Endothelial cell of umbilical vein (primary cell): ENCODE measurements around the gene P3H2. TPM values are rescaled to one million over a fixed set of nuclear protein-coding genes. Genes with fewer than 3 reads are reported as not detected.

Source experiments
- BruUV-seq: library from RNA; stranded (reverse); fragments of 400-500 nt; replicated peaks from 2 replicates; lab custom pipeline; 2021; lab: Mats Ljungman, UMichigan
- CTCF ChIA-PET: fragments of 300-600, 350-600 bp; sonication (Branson Sonifier 250); formaldehyde crosslinking; loops from one replicate; lab custom pipeline; 2021; ENCODE audit warnings: antibody characterized with exemption, inconsistent platforms; lab: Charles Lee
- POLR2A ChIA-PET: fragments of 300-600, 350-600 bp; sonication (Branson Sonifier 250); formaldehyde crosslinking; loops from one replicate; lab custom pipeline; 2021; ENCODE audit warnings: antibody characterized with exemption, inconsistent platforms; lab: Charles Lee
- DNase-seq: peaks from one replicate; pipeline ENCODE4 v3.0.0-alpha.2; 2011; ENCODE audit warnings: low read depth, low spot score
- FAIRE-seq: peaks from 2 replicates; lab custom pipeline; 2011; peaks lifted over from hg19 to GRCh38; lab: Jason Lieb, UNC
- H2AFZ ChIP-seq: 2 replicates; pipeline ENCODE4 v1.6.0; 2012; ENCODE audit warnings: low read depth, low read length, control low read depth, inconsistent platforms
- H3K27ac ChIP-seq: 2 replicates; pipeline ENCODE4 v1.5.1; 2011; ENCODE audit warnings: low read depth, mild to moderate bottlenecking, control low read depth, low read length, moderate library complexity; ENCODE audit not compliant: insufficient read depth
- H3K27me3 ChIP-seq, 2 experiments: 2 replicates each; pipeline versions ENCODE4 v1.6.0 to v1.6.1; 2011; ENCODE audit warnings: low read length in 2 of 2, mixed read lengths in 1 of 2; ENCODE audit not compliant: control insufficient read depth in 2 of 2, insufficient read depth in 2 of 2
- H3K36me3 ChIP-seq, 2 experiments: 2 replicates in 1 of 2; 3 replicates in 1 of 2; pipeline ENCODE4 v1.5.1; 2011; ENCODE audit warnings: low read length in 2 of 2, mild to moderate bottlenecking in 1 of 2, moderate library complexity in 1 of 2; ENCODE audit not compliant: control insufficient read depth in 2 of 2, insufficient read depth in 2 of 2; ENCODE audit errors: extremely low read depth in 1 of 2
- H3K4me1 ChIP-seq: 3 replicates; pipeline ENCODE4 v1.5.1; 2011; ENCODE audit warnings: mild to moderate bottlenecking, low read length; ENCODE audit not compliant: control insufficient read depth, insufficient read depth; ENCODE audit errors: extremely low read depth
- H3K4me2 ChIP-seq: 2 replicates; pipeline ENCODE4 v1.6.1; 2011; ENCODE audit warnings: low read length, control low read depth, mixed read lengths; ENCODE audit not compliant: insufficient read depth
- H3K4me3 ChIP-seq, 3 experiments: fragments of 200-600 bp in 1 of 3; sonication (generic), shearing (Covaris generic) in 1 of 3; replicated peaks in 1 of 3; 2 replicates each; pipeline ENCODE4 v1.5.1; 2011 to 2016; ENCODE audit warnings: control low read depth in 3 of 3, low read length in 3 of 3, mild to moderate bottlenecking in 2 of 3, inconsistent platforms in 1 of 3, low read depth in 1 of 3, moderate library complexity in 1 of 3; ENCODE audit not compliant: insufficient read depth in 1 of 3
- H3K79me2 ChIP-seq: 2 replicates; pipeline ENCODE4 v1.6.0; 2012; ENCODE audit warnings: low read length, inconsistent platforms; ENCODE audit not compliant: control insufficient read depth, insufficient read depth
- H3K9ac ChIP-seq: replicated peaks from 2 replicates; pipeline ENCODE3; 2011; ENCODE audit warnings: low read length, control low read depth; ENCODE audit not compliant: insufficient read depth; ENCODE audit errors: extremely low read depth
- H3K9me1 ChIP-seq: replicated peaks from 3 replicates; pipeline ENCODE4 v1.6.0; 2011; ENCODE audit warnings: mild to moderate bottlenecking, low read length; ENCODE audit not compliant: control insufficient read depth, insufficient read depth; ENCODE audit errors: extremely low read depth
- H3K9me3 ChIP-seq: replicated peaks from 2 replicates; pipeline ENCODE4 v1.5.1; 2012; ENCODE audit warnings: low read length, inconsistent platforms; ENCODE audit not compliant: control insufficient read depth, insufficient read depth
- H4K20me1 ChIP-seq: replicated peaks from 2 replicates; pipeline ENCODE3; 2011; ENCODE audit warnings: mild to moderate bottlenecking, low read length; ENCODE audit not compliant: control insufficient read depth, insufficient read depth; ENCODE audit errors: extremely low read depth
- CTCF ChIP-seq, 2 donors: IDR thresholded peaks; 1 replicate in 1 of 2; 2 replicates in 1 of 2; pipeline ENCODE4 v1.5.1; 2011; ENCODE audit warnings: low read length in 2 of 2, mild to moderate bottlenecking in 2 of 2, moderate library complexity in 2 of 2, control low read depth in 1 of 2, inconsistent platforms in 1 of 2, low read depth in 1 of 2; ENCODE audit not compliant: insufficient read depth in 1 of 2; ENCODE audit errors: extremely low read depth in 1 of 2
- EZH2 ChIP-seq: IDR thresholded peaks from 2 replicates; pipeline ENCODE4 v1.6.1; 2012; ENCODE audit warnings: borderline replicate concordance, low read depth, mild to moderate bottlenecking, moderate library complexity, low read length, inconsistent platforms; ENCODE audit not compliant: severe bottlenecking
- FOS ChIP-seq: IDR thresholded peaks from 2 replicates; pipeline ENCODE4 v1.6.1; 2011; ENCODE audit warnings: mild to moderate bottlenecking, low read length, moderate library complexity, borderline replicate concordance; ENCODE audit not compliant: insufficient read depth
- GATA2 ChIP-seq: IDR thresholded peaks from 2 replicates; pipeline ENCODE4 v1.7.0; 2011; ENCODE audit warnings: low read depth, mild to moderate bottlenecking, moderate library complexity, mixed read lengths, low read length; ENCODE audit not compliant: insufficient read length, insufficient read depth
- JUN ChIP-seq: IDR thresholded peaks from 2 replicates; pipeline ENCODE4 v1.6.1; 2011; ENCODE audit warnings: borderline replicate concordance, low read depth; ENCODE audit not compliant: insufficient read length, insufficient read depth
- MAX ChIP-seq: IDR thresholded peaks from 2 replicates; pipeline ENCODE4 v1.6.1; 2011; ENCODE audit not compliant: insufficient read depth, insufficient read length
- MYC ChIP-seq: IDR thresholded peaks from one replicate; pipeline ENCODE4 v1.6.1; 2011; ENCODE audit warnings: mild to moderate bottlenecking, low read depth, low read length
- POLR2A ChIP-seq: IDR thresholded peaks from 2 replicates; pipeline ENCODE4 v1.6.1; 2012; ENCODE audit warnings: low read depth, mild to moderate bottlenecking, control low read depth, low read length
- POLR2AphosphoS5 ChIP-seq: IDR thresholded peaks from 2 replicates; pipeline ENCODE4 v1.6.1; 2012; ENCODE audit warnings: low read depth, mild to moderate bottlenecking, control low read depth, low read length, moderate library complexity; ENCODE audit not compliant: insufficient read depth
- dilution Hi-C: fragments of 300-500 bp; cut with MboI; formaldehyde crosslinking; loops from one replicate; pipeline ENCODE4 v1.15.0; 2019; ENCODE audit warnings: low sequenced_read_pairs; ENCODE audit not compliant: extremely low pct_ligation_motif_present
- intact Hi-C: fragments of 100-400 bp; cut with micrococcal nuclease; formaldehyde crosslinking; loops from one replicate; pipeline ENCODE4 v1.10.0; 2022
- polyA plus RNA-seq, 4 experiments: library from polyadenylated mRNA; depleted of rRNA in 3 of 4; stranded (reverse) in 3 of 4; unstranded in 1 of 4; fragments of >200 nt; gene quantifications; 2 replicates each; pipeline versions ENCODE4 v1.2.1 to v1.2.3, GENCODE V29; 2011 to 2012; ENCODE audit warnings: missing spikeins in 1 of 4
- total RNA-seq: library from RNA; stranded (reverse); gene quantifications from 2 replicates; pipeline ENCODE4 v1.2.3, GENCODE V29; 2021

P3H2 gene
- total and polyA plus RNA-seq, 2 donors (not counting 3 experiments of a cell fraction or from before 2014, with no cell fraction given): 6.6 to 6.8 TPM

GRCh38 chr3:189949580-189949979 is 171.1 kb downstream of the P3H2 start:
- no peaks in the 10 kb centered on the region for H3K4me1 ChIP-seq
- H3K36me3 ChIP-seq: no peaks in the 10 kb centered on the region
- no peak for DNase-seq
- no peak for FAIRE-seq
- peaks cover 2 to 6% of the 10 kb centered on the region in 2 experiments for H3K27me3 ChIP-seq
- H3K79me2 ChIP-seq: no peaks in the 10 kb centered on the region
- intact Hi-C loops (loop anchor here (5.0 kb wide), 1 partner anchor 217 kb away; no protein-coding TSS in a partner anchor), dilution Hi-C loops (no loop called here)
- no peak overlapping the region for H3K27ac ChIP-seq
- no peaks in the 10 kb centered on the region for H3K9me3 ChIP-seq
- H4K20me1 ChIP-seq: no peaks in the 10 kb centered on the region
- H3K4me3 ChIP-seq: no peak overlapping the region
- no TSS peak for BruUV-seq
- no peak overlapping the region for H3K9ac ChIP-seq
- no peaks in the 10 kb centered on the region for H3K9me1 ChIP-seq
- CTCF ChIA-PET: interaction anchor here (0.7 to 3.7 kb wide), 8 partner anchors 12 to 717 kb away, joined by 3 to 44 read pairs (median 8); no protein-coding TSS in a partner anchor
- TF ChIP-seq GATA2 (no peak), POLR2AphosphoS5 (no peak), MAX (no peak)
- POLR2A ChIA-PET: no interaction called here
- no peak overlapping the region for H3K4me2 ChIP-seq
- H2AFZ ChIP-seq: no peak overlapping the region

- peaks cover 2 to 4% of the 10 kb centered on the region in 2 experiments for H3K27me3 ChIP-seq
- ChIA-PET CTCF (interaction anchor here (0.5 to 3.7 kb wide), 95 partner anchors 9 to 1926 kb away, joined by 3 to 158 read pairs (median 4); partner anchors contain the start of genes CLDN1 and TP63), POLR2A (no interaction called here)
- H3K4me2 ChIP-seq: no peak overlapping the region
- H3K9me1 ChIP-seq: no peaks in the 10 kb centered on the region
- H3K4me3 ChIP-seq: no peak overlapping the region
- no peak for FAIRE-seq
- no peaks in the 10 kb centered on the region for H4K20me1 ChIP-seq
- H3K9ac ChIP-seq: no peak overlapping the region
- H3K79me2 ChIP-seq: no peaks in the 10 kb centered on the region
- H2AFZ ChIP-seq: no peak overlapping the region
- no peak overlapping the region for H3K27ac ChIP-seq
- intact Hi-C loops: loop anchor here (1.0 to 5.0 kb wide), 3 partner anchors 162 to 678 kb away; no protein-coding TSS in a partner anchor
- no peaks in the 10 kb centered on the region for H3K36me3 ChIP-seq
- H3K9me3 ChIP-seq: no peaks in the 10 kb centered on the region
- no peaks in the 10 kb centered on the region for H3K4me1 ChIP-seq
- no TSS peak for BruUV-seq
- TF ChIP-seq CTCF (IDR thresholded peaks at IDR 0.05; ENCODE audit: extremely low read depth in 1 of 2, insufficient read depth in 1 of 2, low read depth in 1 of 2, low read length in 2 of 2) (no peak), GATA2 (no peak), MYC (no peak), MAX (no peak), EZH2 (no peak), POLR2AphosphoS5 (no peak), JUN (no peak), POLR2A (no peak), FOS (no peak)
- dilution Hi-C loops: no loop called here
- DNase-seq: no peak
These were observed 172.0 kb downstream of the P3H2 start for GRCh38 chr3:189948724-189949045.
